ENCODE data around the gene EEF1AKMT4.

Gene EEF1AKMT4

DNA sequence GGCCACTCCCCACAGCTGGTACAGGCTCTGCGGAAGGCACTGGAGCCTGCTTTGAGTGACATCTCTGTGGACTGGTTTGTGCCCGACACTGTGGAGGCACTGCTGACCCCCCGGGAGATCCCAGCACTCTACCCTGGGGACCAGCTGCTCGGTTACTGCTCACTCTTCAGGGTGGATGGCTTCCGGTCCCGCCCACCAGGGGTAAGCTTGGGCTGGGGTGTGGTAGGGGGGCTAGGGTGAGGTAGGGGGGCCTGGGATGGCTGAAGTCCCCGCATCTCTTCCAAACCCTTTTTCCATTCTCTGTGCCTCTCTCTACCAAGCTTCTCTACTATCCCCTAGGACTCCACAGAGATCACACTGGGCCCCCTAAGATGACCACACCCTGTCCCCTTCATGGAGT, 12.3 kb upstream of the EEF1AKMT4 start:
- Histone ChIP-seq H4K20me1 (ENCODE audit: control insufficient read depth, insufficient read depth, low read depth, low read length) (no peaks in the 10 kb centered on the region), H3K4me3 (ENCODE audit: low read length) (no peak overlapping the region), H3K4me2 (ENCODE audit: low read length) (no peak overlapping the region), H3K9me2 (replicated peaks; ENCODE audit: control insufficient read depth, low read length) (no peaks in the 10 kb centered on the region), H3K4me1 (ENCODE audit: control insufficient read depth, low read length) (peaks cover 9% of the 10 kb centered on the region), H3K9me3 (ENCODE audit: control insufficient read depth, insufficient read depth, low read length) (no peaks in the 10 kb centered on the region), H3K27me3 (ENCODE audit: control insufficient read depth, low read length) (peaks cover 5% of the 10 kb centered on the region), H3K36me3 (ENCODE audit: control insufficient read depth, low read length) (peaks cover 3% of the 10 kb centered on the region), H3F3A (ENCODE audit: control insufficient read depth, insufficient read depth) (0 out of 2 replicates have a peak, but pooled peaks cover 2% of the 10 kb centered on the region), H3K27ac (ENCODE audit: low read depth, low read length) (no peak overlapping the region), H3K79me2 (ENCODE audit: control insufficient read depth, low read length) (no peaks in the 10 kb centered on the region)
- TF ChIP-seq CTCF (IDR thresholded peaks at IDR 0.05; ENCODE audit: low read depth, low read length, poor library complexity, severe bottlenecking) (no peak), EZH2phosphoT487 (IDR thresholded peaks at IDR 0.05; ENCODE audit: borderline replicate concordance, low read length) (no peak)

GRCh38 chr3:184237807-184238206, 11.7 kb upstream of the EEF1AKMT4 start:
- Histone ChIP-seq H3K9me3 (ENCODE audit: control insufficient read depth, insufficient read depth, low read length) (no peaks in the 10 kb centered on the region), H3K27me3 (ENCODE audit: control insufficient read depth, low read length) (no peaks in the 10 kb centered on the region; the same call in 1 of the 2 replicates), H3K36me3 (ENCODE audit: control insufficient read depth, low read length) (peaks cover 9% of the 10 kb centered on the region), H4K20me1 (ENCODE audit: control insufficient read depth, insufficient read depth, low read depth, low read length) (no peaks in the 10 kb centered on the region), H3F3A (ENCODE audit: control insufficient read depth, insufficient read depth) (0 out of 2 replicates have a peak, but pooled peaks cover 2% of the 10 kb centered on the region), H3K4me2 (ENCODE audit: low read length) (no peak overlapping the region), H3K9me2 (replicated peaks; ENCODE audit: control insufficient read depth, low read length) (no peaks in the 10 kb centered on the region), H3K27ac (ENCODE audit: low read depth, low read length) (no peak overlapping the region), H3K4me3 (ENCODE audit: low read length) (no peak overlapping the region), H3K79me2 (ENCODE audit: control insufficient read depth, low read length) (no peaks in the 10 kb centered on the region), H3K4me1 (ENCODE audit: control insufficient read depth, low read length) (peaks cover 7% of the 10 kb centered on the region)
- TF ChIP-seq EZH2phosphoT487 (IDR thresholded peaks at IDR 0.05; ENCODE audit: borderline replicate concordance, low read length) (no peak), CTCF (IDR thresholded peaks at IDR 0.05; ENCODE audit: low read depth, low read length, poor library complexity, severe bottlenecking) (no peak)

DNA sequence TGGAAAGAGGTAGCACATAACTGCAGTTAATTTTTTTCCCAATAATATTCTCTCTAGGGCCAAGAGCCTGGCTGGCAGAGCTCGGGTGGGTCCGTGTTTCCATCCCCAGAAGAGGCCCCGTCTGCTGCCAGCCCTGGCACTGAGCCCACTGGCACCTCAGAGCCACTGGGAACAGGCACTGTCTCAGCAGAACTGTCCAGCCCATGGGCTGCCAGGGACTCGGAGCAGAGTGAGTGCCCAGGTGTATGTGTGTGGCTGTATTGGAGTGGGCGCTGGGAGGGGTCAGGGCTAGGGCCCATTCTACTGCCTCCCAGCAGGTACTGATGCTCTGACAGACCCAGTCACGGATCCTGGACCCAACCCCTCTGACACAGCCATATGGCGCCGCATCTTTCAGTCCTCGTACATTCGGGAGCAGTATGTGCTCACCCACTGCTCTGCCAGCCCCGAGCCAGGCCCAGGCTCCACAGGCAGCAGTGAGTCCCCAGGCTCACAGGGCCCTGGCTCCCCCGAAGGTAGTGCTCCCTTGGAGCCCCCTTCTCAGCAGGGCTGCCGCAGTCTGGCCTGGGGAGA, 11.1 kb upstream of the EEF1AKMT4 start:
- Histone ChIP-seq H3K4me2 (ENCODE audit: low read length) (no peak overlapping the region), H3K9me2 (replicated peaks; ENCODE audit: control insufficient read depth, low read length) (no peaks in the 10 kb centered on the region), H3F3A (ENCODE audit: control insufficient read depth, insufficient read depth) (0 out of 2 replicates have a peak, but pooled peaks cover 2% of the 10 kb centered on the region), H3K9me3 (ENCODE audit: control insufficient read depth, insufficient read depth, low read length) (no peaks in the 10 kb centered on the region), H3K4me3 (ENCODE audit: low read length) (no peak overlapping the region), H3K79me2 (ENCODE audit: control insufficient read depth, low read length) (no peaks in the 10 kb centered on the region), H3K27me3 (ENCODE audit: control insufficient read depth, low read length) (no peaks in the 10 kb centered on the region), H3K36me3 (ENCODE audit: control insufficient read depth, low read length) (peaks cover 14% of the 10 kb centered on the region), H4K20me1 (ENCODE audit: control insufficient read depth, insufficient read depth, low read depth, low read length) (no peaks in the 10 kb centered on the region), H3K27ac (ENCODE audit: low read depth, low read length) (no peak overlapping the region), H3K4me1 (ENCODE audit: control insufficient read depth, low read length) (peaks cover 7% of the 10 kb centered on the region)
- TF ChIP-seq CTCF (IDR thresholded peaks at IDR 0.05; ENCODE audit: low read depth, low read length, poor library complexity, severe bottlenecking) (no peak), EZH2phosphoT487 (IDR thresholded peaks at IDR 0.05; ENCODE audit: borderline replicate concordance, low read length) (no peak)
